NOMO-1 treated with dmso at 0.1 percent for 144 hours (cell line): ENCODE data around the gene FBXW5.
A peak's percentile ranks its signal among the peaks of the same experiment; 100 is the strongest.

Experiments used
- DNase-seq: peaks from one replicate; lab custom pipeline; 2025; ENCODE audit not compliant: unreplicated experiment; lab: John Stamatoyannopoulos, UW

FBXW5 gene

DNA sequence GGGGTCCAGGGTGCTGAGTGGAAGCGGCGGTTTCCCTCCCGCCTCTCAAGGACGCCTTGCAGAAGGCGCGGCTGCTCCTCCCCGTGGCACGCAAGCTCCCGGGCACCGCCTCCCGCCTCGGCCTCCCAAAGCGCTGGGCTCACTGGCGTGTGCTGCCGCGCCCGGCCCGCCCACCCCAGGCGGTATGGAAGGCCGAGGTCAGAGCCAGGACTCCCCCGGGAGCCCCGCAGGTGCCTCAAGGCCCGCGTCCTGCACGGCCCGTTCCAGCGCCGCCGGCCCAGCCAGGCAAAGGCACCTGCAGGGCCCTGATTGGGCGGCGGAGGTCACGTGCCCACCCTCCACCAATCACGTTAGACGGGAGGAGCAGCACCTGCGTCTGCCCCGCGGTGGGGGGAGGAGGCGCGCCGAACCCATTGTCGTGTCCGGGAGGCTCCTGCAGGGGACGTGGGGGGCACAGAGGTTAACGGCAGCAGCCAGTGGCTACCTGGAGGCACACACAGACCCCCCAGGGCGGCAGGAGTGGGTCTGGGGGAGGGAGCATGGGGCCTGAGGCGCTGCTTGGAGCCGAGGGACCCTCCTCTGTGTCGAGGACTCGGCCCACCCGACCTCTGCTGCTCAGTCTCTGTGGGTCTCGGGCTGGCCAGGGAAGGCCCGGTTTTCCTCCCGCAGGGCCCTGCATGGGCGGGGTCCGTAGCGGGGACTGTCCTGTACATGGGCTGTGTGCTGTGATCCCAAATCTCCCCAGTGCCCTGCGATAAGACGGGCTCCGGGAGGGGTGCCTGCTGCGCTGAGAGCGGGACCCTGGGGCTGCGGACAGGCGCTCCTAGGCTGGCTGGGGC lies 5.5 kb upstream of the FBXW5 start:
- DNase-seq = peak; percentile 97

DNA sequence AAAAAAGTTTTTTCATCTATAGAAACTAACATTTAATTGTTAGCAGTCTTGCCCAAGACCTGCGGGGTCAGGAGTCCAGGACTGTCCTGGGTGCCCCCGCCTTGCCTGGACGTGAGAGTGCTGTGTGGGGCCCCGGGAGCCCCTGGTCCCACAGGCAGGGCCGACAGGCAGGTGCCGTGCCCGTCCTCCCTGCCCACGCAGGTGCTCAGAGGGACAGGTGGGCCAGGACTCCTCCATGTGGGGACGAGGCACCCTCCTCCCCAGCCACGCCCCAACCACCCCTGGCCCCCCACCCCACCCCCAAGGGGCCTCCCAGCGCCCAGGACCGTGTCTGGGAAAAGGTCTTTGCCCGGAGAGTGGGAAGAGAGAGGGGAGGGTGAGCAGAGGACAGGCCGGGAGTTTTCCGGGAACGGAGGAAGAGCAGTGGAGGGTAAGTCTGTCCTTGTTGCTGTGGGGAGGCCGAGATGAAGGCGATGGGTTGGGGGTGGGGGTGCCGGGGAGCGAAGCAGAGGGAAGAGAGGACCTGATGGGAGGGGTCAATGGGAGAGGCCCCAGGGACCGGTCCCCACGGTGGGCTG lies 4.8 kb upstream of the FBXW5 start:
- no peak for DNase-seq

DNA sequence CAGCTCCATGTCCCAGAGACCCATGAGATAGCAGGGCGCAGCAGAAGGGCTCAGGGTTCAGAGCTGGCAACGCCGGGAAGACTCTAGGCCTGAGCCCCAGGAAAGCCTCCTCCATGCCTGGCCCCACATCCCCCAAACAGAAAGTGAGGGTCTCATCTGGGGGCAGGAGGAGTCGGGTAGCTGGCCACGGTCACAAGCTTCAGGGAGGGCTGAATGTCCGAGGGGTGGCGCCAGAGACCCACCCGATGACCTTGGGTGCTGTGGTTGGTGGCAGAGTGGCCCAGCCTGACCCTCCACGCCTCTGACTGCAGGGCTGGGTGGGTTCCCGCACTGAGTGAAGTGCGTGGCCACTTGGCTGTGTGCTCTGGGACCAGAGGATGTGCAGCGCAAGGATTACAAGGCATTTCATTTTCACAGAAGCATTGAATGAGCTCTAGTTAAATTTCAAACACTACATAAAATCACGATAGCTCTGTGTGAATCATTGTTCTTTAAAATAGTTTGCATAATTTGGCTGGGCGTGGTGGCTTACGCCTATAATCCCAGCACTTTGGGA lies 3.5 kb upstream of the FBXW5 start:
- DNase-seq = peak; percentile 2

DNA sequence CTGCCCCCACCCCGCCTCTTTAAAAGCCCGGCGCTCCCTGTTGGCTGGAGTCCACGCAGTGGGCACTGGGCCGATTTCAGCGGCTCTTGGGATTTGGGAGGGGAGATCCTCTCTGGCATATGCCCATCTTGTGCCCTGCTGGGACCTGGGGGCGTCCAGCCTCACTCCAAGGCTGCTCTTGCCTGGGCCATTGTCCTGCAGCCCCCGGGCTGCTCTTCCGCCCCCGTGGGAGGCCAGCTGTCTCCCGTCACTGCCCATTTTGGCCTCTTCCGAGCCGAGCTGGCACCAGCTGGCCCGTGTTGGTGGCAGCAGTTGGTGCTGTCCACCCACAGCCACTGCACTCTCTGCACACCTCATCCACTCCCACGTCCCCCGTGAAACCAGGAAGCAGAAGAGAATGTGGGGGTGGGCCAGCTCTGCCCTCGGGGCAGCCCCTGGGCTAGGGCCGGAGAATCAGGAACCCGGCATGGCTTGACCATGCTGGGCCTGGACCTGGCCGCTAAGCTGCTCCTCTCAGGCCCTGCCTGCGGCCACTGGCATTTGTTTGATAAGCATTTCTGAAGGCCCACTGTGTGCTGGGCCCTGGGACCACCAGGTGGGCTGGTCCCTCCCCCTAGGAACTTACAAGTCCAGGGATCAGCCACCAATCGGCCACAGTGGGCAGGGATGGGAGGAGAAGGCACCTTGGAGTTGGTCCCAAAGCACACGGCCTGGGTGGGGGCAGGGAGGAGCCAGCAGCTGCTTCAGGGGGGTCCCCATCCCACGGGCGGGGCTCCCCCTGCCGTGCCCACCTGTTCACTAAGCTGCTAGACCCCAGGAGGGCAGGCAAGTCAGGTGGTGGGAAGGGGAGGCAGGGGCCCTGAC lies 2.7 kb upstream of the FBXW5 start:
- DNase-seq = no peak

DNA sequence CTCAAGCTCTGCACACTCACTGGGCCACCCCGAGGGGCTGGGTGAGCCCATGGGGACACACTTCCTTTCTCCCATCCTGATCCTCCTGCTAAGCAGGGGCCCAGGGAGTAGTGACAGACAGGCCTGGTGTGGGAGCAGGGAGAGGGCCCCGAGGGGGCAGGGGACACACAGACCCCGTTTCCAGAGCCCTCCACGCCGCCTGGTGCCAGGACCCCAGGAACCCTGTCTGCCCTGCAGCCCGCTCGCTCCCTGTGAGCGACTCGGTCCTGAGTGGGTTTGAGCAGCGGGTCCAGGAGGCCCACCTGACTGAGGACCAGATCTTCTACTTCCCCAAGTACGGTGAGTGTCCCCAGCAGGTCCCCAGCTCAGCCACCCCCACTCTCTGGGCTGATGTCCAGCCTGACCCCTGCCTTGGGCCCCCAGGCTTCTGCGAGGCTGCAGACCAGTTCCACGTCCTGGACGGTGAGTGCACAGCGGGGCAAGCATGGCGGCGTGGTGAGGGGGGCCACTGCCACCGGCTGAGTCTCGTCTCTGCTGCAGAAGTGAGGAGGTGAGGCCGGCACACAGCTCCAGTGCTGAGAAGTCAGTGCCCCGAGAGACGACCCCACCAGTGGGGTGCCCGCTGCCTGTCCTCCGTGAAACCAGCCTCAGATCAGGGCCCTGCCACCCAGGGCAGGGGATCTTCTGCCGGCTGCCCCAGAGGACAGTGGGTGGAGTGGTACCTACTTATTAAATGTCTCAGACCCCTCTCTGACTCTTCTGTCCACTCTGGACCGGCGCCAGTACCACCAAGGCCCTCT lies 1.9 kb upstream of the FBXW5 start:
- DNase-seq = no peak

DNA sequence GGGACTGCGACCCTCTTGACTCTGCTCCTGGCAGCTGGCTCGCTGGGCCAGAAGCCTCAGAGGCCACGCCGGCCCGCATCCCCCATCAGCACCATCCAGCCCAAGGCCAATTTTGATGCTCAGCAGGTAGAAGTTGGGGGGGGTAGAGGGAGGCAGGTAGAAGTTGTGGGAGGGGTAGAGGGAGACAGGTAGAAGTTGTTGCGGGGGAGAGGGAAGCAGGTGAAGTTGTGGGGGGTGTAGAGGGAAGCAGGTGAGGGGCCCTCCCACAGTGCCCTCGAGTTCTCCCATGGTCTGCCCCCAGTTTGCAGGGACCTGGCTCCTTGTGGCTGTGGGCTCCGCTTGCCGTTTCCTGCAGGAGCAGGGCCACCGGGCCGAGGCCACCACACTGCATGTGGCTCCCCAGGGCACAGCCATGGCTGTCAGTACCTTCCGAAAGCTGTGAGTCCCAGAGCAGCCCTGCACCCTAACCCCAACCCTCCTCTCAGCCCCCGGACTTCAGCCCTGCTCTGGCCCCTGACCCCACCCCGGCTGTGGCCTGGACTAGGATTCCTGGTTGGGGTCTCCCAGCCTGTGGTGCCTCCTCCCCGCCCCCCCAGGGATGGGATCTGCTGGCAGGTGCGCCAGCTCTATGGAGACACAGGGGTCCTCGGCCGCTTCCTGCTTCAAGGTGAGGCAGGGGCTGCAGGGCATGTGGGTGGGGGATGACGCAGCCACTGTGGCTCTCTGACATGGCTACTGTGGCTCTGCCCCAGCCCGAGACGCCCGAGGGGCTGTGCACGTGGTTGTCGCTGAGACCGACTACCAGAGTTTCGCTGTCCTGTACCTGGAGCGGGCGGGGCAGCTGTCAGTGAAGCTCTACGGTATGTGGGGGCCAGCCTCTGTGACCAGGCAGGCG lies 1.0 kb upstream of the FBXW5 start:
- DNase-seq = no peak

DNA sequence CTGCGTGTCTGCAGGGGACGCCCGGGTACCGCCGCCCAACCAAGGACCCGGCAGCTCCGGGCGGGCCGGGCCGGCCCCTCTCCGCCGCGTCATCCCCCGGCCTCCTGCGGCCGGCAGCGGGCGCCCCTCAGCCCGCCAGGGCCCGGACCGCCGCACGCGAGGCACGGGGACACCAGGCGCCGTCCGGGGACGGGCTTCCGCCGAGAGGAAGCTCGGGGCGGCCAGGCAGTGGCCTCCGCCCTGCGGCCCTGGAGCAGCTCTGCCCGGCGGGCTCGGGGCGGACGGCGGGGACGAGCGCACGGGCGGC lies 373 bp downstream of the FBXW5 start:
- DNase-seq = peak; percentile 62

DNA sequence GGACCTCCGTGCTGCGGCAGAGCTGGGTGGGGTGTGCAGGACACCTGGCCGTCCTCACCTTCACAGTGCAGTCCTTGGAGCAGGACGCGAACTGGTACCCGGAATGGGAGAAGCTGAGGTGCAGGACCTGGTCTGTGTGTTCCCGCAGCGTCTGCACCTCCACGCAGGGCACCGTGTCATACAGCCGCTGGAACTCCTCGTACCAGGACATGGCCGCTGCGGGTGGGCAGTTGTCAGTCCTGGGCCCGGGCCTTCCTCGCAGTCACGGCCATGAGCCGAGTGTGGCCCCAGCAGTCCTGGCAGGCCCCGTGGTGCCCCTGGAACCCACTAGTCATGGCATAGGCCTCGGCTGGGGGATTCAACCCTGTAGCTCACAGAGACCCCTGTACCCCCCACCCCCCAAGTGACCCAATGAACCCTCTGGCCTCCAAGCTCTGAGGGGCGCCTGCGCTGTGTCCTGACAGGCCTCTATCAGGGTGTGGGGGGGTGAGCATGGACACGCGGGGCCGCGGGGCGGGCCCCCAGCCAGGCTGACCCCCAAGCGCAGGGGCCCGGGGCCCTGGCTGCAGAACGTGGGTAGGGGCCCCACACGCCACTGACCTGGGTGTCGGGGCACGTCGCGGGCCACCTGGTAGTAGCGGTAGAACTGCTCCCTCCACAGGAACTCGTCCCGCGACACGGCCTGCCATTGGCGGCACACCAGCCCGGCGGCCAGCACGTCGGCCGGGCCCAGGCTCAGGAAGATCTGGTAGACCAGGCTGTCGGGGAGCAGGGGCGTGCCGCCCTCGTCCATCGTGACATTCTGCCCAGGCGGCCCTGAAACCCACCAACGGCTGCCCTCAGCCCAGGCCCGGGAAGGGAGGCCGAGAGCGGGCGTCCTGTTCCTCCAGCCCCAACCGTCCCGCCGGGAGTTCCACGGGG lies 987 bp downstream of the FBXW5 start:
- DNase-seq = peak; percentile 42

DNA sequence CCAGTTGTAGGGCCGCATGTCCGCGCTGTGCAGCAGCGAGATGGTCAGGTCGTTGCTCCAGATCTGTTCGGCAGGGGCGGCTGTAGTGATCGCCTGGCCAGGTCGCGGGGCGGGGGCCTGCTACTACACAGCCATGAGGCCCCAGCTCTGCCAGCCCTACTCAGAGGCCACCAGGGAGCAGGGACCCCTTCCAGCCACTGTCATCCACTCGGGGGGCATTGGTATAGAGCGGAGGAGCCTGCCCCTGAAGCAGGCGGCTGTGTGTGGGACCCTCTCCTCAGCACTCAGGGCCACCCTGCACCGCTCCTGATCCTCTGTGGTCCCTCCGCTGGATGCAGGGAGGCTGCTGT lies 1.7 kb downstream of the FBXW5 start:
- no peak for DNase-seq

DNA sequence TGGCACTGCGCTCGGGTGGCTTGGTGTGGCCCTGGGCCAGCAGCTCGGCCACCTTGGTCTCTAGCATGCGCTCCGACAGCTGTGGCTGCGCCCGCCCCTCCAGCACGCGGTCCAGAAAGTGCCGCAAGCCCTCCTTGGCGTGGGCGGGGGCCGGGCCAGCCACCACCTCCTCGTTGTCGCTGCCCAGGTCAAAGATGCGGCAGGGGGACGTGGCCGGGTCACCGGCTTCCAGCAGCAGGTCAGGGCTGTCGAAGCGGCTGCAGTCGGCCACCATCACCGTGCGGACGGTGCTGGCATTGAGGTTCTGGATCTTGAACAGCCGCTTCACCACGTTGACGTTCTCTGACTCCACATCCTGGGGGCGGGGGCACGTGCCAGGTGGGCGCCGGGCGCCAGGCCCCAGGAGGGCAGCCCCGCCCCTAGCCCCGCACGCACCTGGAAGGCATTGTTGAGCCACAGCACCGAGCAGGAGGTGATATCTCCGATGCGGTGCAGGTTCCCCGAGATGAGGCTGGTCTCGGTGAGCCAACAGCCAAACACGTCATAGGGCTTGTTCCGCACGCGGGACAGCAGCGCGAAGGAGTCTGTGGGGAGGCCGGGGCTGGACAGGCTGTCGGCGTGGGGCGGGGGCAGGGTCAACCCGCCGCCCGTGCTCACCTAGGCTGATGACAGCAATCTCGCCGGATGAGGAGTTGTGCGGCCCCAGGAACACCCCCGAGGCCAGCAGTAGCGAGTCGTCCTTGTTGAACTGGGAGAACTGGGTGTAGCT lies 2.2 kb downstream of the FBXW5 start:
- no peak for DNase-seq

DNA sequence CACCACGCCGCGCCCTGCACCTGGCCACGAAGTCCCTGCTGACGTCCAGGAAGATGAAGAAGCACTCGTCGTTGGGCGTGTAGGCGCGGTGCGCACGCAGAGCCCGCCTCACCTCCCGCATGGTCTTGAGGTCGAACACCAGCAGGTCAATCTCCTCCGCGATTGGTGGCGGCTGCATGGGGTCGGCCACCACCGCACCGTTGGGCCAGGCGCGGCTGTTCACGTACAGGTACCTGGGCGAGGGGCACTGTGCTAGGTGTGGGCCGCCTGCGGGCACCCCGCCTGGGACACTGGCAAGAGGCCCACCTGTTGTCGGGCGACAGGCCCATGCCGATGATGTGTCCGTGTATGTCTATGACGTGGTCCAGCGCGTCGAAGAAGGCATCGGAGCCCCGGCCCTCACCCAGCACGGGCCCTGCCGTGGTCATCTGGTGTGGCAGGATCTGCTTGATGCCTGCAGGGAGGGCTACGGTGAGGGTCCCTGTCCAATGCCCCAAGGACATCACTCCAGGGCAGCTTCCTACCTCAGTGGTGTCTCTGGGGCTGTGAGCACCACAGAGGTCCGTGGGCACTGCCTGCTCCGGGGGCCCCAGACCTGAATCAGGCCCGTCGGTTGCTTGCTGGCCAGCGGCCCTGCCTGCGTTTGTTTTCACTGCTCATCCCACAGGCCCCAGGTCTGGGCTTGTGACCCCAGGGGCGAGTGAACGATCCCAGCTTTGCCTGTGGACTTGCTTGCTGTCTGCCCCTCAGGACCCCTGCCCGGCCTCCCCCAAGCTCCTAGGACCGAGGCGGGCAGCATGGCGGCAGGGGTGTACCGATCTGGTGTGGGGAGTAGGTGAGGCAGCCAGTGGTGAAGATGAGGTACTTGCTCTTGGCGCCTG lies 3.1 kb downstream of the FBXW5 start:
- no peak for DNase-seq

DNA sequence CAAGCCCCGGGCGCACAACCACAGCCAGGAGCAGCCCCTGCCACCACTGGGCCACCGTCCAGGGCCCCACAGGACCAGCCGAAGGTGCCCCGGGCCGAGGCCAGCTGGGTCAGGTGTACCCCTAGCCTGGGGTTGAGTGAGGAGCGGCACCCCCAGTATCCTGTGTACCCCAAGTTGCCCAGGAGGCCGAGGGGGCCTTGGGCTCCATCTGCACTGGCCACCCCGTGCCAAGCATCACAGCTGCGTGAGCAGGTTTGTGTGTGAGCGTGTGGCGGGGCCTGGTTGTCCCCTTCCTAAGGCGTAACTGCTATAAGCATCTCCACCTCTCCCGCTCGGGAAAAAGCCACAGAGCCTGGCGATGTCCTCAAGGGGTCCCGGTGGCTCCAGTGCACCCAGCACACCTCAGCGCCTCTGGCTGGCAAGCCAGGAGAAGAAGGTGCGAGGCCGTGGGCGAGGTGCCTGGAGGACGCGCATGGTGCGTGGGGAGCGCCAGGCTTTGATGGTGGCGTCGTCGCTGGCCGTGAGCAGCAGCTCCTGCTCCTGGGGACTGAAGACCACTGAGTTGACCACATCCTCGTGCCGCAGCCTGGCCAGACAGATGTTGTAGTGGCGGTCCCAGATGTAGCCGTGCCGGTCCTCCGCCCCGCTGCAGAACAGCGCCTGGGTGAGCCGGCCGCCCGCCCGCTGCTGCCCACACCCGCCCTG lies 3.9 kb downstream of the FBXW5 start:
- DNase-seq = no peak

DNA sequence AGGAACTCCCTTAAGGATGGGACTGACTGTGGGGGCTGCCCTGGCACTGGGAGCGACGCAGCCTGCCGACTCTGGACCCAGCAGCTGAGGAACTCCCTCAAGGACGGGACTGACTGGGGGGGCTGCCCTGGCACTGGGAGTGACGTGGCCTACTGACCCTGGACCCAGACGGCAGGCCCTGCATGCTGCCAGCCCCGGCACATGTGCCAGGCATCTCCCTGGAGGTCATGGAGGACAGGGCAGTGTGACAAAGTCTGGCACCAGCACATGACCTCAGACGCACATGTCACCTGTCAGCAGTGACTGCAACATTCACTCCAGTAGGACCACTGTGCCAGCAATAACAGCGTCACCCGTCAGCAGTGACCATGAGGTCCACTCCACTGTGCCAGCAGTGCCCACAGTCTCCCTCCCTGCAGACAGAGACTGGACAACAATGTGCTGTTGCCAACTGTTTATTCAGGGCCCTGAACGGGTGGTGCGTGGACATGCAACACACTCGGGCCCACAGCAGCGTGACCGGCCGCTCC lies 4.5 kb downstream of the FBXW5 start:
- DNase-seq = no peak

DNA sequence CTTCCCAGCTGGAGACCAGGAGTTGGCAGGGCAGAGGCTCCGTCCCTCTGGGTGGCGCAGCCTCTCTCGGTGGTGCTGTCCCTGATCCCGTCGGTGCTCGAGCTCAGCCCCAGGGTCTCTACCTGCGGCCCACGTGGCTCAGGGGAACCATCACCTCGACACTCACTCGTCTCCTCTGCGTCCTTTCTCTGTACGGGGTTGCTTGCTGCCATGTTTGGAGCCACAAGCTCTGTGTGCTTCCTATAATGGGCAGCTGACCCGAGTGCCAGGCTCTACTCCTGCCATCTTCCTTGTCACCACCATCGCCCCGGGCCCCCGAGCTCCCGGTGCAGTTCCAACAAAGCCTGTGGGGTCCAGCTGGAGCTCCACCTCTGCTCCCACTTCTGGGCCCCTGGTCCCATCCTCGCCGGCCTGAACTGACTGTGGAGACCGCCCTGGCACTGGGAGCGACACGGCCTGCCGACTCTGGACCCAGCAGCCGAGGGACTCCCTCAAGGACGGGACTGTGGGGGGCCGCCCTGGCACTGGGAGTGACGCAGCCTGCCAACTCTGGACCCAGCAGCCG lies 5.0 kb downstream of the FBXW5 start:
- DNase-seq = no peak

DNA sequence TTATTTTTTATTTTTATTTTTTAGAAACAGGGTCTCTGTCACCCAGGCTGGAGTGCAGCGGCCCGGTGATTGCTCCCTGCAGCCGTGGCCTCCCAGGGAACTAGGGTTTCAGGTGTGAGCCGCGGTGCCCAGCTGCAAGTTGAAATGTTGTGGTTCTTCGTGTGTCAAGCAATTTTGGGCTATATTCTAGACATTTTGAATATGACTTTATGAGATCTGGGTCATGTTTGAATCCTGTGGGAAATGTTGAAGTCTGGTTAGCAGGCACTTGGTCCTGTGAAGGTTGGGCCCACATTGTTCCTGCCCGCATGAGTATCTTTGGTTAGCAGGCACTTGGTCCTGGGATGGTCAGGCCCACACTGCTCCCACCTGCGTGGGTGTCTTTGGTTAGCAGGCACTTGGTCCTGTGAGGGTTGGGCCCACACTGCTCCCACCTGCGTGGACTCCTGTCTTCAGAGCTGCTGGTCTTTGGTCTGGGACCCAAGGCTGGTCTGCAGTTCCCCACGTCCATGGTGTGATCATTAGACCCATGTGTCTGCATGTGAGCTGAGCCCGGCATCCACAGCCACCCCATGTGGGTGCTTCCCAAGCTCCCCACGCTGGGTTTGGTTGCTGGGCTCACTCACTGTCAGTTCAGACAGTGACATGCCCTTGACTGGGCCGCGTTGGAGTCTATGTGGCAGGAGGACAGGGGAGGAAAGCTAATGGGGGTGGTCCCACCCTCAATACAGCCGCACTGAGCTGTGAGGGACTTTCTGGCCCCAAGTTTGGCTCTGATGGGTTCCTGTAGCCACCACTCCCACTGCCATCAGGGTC lies 7.1 kb downstream of the FBXW5 start:
- no peak for DNase-seq
